Measurements from ENCODE around the gene RFC2.
A peak's percentile ranks its signal among the peaks of the same experiment; 100 is the strongest.
"Not testable (repeated sequence)": the region's sequence is repeated elsewhere in the genome, so short reads cannot be mapped to it uniquely, and the experiment has no call there.

RFC2 gene

DNA sequence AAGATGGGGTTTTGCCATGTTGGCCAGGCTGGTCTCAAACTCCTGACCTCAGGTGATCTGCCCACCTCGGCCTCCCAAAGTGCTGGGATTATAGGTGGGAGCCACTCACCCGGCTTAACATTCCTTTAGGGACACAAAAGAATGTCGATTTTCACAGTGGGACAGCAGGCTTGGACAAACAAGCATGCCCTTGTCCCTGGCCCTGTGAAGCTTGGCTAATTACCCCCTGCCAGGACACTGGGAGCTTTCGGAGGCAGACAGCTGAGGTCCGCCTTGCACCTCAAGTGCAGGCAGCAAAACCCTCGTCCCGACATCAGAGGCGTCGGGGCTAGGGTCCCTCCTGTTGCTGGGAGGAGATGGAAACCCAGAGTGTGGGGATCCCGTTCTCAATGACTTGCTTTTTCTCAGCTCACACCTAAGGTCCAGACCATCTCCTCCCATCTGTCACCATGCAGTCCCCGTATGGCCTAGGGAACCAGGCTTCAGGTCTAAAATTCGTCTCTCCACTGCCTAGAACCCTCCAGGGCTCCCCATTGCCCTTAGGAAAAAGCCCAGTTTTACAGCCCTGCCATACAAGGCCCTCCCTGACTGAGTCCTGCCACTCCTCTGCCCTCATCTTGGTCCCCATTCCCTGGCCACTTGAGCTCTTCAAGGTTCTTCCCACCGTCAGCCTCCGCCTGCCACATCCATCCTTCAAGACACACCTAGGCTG is 28.7 kb upstream of the RFC2 start:
- DNase-seq: no peak

DNA sequence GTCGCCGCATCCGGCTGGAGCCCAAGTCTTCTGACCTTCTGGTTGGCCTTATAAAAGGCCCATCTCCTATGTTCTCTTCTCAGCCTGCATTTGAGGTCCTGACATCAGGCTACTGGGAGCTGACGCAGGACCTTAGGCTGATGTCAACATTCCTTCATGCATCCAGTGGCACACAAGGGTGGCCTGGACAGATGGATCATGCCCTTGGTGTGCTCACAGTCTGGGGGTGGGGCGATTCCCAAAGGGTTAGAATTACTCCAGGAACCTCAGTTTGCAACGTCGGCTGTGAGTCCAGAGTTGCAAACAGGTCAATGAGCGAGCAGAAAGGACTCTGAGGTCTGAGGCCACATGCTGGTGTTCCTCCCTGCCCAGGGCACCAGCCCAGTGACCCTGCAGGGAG is 26.8 kb upstream of the RFC2 start:
- DNase-seq: no peak

DNA sequence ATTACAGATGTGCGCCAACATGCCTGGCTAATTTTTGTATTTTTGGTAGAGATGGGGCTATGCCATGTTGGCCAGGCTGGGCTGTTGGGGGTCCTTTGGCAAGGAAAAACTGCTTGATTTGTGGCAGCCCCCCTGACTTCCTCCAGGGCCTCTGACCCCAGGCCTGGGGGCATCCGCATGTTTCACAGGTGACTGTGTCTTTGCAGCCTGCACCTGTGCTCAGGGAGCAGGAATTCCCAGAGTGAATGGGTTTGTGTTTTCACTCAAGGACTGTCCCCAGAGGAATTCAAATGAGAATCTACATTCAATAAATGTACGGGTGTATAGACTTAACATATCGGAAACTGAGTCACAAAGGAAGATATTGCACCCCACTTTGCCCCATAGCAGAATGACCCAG is 23.4 kb upstream of the RFC2 start:
- no peak for DNase-seq

DNA sequence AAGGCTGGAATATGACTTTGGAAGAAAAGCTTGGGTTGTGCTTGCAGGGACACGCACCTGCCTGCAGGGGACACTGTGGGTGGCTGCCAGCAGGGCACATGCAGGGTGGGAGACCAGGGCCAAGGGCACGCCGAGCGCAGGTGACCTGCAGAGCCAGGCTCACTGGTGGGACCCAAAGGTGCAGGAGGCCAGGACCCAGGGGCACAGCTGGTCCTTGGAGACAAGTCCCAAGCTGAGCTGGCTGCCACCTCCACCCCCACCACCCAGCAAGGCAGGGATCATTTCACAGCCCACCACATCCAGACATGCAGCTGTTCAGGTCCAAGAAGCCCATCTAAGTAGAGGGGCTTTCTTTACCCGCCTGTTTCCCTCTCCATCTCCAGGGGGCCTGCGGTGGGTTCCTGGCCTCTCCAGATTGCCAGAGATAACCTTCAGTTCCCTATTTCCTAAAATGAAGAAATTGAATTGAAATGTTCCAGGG is 21.2 kb upstream of the RFC2 start:
- DNase-seq: no peak

DNA sequence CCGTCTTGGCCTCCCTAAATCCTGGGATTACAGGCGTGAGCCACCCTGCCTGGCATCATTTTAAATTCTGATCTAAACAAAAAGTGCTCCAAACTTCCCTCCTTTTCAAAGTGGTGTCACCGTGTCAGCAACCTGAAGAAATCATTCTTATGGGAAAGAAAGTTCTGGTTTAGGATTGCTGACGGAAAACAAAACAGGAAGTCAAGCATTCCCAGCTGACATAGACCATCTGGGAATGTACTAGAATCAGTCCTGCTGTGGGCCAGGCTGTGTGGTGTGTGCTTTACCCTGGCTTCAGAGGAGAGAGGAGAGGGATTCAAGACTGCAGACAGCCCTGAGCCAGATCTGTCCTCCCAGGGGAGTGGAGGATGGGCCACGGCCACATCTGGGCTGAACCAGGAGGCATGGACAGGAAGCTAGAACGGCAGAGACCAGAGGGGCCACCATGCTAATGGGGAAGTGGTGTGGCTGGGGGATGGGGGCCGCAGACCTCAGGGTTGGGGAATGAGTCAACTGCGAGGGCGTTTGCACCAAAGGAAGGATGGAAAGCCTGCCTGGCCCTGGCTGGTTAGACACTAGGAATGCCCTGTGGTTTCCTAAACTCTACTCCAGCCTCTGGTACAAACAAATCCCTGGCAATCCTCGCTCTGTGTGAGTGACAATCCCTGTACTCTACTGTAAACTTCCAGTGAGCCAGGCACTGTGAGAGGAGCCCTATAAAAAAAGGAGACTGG is 18.3 kb upstream of the RFC2 start:
- DNase-seq: peak; percentile 64

DNA sequence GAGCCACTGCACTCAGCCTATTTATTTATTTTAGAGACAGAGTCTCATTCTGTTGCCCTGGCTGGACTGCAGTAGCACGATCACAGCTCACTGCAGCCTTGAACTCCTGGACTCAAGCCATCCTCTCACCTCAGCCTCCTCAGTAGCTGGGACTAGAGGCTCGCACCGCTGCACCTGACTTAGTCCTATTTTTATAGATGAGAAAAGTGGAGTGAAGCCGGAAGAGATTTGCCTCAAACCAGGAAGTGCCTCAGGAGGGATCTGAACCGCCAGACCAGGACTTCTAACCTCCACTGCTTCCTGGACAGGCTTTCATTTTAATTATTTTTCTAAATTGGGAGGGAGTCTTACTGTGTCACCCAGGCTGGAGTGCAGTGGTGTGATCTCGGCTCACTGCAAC is 17.5 kb upstream of the RFC2 start:
- DNase-seq: no peak

DNA sequence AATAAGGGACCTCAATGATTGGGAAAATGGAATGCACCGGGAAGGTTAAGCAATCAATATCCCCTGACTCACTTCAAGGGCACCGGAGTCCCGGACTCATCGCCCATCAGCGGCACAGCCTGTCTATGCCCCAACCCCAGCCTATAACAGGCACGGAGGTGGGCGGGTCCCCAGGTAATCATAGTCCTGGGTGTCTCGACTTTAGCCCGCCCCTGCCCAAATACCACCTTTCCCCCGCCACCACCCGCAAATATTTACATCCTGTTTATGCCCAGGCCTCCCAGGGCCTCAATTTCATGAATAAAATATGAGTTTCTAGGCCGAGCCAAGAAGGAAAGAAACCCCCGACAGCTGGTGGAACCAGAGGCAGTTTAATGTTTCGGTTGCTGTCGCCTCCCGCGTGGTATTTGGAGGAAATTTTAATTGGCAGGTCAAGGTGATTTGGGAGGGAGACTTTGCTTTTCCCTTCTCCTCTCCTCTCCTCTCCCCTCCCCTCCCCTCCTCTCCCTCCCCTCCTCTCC is 15.6 kb upstream of the RFC2 start:
- peak; percentile 56 for DNase-seq

DNA sequence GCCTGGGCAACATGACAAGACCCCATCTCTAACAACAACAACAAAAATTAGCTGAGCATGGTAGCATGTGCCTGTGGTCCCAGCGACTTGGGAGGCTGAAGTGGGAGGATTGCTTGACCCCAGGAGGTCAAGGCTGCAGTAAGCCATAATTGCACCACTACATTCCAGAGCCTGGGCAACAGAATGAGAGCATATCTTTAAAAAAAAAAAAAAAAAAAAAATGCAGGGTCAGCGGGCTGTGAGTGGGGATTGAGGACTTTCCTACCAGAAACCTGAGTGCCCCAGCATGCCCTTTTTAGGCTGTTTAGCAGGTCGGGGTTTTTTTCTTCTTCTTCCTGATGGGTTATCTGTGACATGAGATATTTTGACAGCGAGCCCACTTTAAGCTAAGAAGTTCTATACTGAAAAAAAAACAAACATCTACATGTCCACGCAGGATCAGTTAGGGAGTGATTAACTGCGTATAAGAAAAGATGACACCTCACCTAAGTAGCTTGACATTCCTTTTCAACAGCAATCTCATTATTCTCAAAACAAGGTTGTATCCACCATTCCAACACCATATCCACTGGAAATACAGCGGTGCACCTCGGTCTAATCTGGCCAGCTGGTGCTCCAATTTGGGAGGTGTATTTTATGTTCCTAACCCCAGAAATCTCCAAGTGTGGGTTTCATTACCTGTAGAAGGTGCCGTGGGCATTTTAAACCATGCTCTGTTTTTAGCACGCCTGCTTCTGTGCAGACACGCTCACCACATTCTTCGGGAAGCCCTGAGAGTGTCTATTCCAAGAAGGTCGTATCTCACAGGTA is 13.8 kb upstream of the RFC2 start:
- DNase-seq: no peak

DNA sequence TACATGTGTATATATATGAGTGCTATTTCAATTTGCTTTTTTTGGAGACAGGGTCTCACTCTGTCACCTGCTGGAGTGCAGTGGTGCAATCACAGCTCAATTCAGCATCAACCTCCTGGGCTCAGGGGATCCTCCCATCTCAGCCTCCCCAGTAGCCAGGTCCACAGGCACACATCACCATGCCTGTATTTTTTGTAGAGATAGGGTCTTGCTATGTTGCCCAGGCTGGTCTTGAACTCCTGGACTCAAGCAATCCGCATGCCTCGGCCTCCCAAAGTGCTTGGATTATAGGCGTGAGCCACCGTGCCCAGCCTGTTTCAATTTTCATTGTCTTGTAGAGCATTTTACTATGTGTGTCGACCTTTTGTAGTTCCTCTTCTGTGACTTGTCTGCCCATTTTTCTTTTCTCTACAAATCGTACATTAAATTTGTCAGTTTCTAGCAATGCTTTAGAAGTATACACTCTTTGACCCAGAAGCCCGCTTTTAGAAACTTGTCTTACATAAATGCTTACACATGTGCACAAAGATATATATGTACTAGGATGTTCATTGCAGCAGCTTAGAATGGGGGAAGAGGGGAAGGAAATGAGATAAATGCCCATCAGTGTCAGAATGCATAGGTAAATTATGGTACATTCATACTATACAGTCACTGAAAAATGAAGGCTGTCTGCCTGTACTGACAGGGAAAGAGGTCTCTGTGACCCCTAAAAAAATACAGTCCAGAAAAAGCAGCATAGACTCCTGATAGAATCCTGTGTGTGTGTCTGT is 12.2 kb upstream of the RFC2 start:
- no peak for DNase-seq

DNA sequence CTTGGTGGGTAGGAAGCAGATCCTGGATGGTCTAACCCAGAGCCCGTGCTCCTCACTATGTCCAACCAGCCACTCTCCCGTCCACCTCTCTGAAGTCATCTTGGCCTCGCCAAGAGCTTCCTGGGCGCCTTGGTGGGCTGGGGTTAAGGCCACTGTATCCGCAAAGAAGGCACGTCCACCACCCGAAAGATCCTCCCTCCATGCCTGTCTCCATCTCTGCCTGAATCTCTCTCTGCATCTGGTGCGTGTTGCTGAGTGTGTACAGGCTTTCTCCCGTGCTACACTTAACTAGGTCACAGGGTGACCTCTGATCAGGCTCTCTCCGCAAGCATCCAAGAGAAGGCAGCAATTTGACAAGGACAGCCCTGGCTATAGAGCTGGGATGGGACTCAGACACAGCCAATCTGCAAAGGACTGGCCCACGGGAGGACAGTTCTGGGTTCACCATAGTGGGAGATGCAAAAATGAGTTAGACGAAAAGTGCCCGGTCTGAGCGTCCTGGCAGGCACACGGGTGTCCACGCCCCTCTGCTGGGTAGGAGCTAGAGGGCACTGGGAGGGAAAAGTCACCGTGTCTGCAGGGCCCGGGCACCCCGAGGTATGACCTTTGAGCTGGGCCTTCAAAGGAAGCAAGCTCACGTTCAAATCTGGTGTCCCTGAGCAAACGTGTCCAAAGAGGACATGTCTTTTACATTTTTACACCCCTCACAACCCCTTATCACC is 9.4 kb upstream of the RFC2 start:
- no peak for DNase-seq

DNA sequence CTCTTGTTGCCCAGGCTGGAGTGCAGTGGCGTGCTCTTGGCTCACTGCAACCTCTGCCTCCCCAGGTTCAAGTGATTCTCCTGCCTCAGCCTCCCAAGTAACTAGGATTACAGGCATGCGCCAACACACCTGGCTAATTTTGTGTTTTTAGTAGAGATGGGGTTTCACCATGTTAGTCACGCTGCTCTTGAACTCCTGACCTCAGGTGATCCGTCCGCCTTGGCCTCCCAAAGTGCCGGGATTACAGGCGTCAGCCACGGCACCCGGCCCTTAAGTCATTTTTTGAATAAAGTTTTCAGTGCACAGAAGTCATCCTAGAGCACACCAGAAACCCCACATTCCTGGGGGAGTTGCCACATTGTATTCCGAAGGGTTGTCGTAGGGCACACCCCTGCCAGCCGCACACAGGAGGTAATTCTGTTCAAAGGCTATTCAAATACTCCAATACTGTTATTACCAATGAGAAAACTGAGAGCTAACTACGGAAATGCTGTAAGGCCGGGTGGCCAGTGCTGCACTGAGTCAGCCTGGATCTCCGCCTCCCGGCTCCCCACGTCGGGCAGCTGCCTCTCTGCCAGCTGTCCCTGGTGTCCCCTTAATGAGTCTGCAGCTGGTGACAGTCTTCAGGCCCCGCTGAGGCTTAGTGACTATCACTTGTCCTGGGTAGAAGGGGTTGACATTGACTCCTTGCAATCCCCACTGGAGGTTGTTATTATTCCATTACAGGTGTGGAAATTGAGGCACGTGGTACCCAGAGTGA is 8.6 kb upstream of the RFC2 start:
- no peak for DNase-seq

DNA sequence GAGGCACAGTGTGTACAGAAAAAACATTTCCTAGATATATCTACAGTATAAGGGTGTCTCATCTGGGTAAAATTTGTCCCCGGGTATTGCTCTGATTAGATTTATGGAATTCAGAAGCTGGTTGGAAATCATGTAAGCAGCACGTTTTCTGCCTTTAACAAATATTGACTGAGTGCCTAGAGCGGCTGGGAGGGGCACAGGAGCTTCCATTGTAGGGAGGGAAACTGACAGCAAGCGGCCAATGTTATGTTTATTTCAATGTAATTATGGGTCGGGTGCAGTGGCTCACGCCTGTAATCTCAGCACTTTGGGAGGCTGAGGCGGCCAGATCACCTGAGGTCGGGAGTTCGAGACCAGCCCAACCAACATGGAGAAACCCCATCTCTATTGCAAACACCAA is 4.4 kb upstream of the RFC2 start:
- no peak for DNase-seq

DNA sequence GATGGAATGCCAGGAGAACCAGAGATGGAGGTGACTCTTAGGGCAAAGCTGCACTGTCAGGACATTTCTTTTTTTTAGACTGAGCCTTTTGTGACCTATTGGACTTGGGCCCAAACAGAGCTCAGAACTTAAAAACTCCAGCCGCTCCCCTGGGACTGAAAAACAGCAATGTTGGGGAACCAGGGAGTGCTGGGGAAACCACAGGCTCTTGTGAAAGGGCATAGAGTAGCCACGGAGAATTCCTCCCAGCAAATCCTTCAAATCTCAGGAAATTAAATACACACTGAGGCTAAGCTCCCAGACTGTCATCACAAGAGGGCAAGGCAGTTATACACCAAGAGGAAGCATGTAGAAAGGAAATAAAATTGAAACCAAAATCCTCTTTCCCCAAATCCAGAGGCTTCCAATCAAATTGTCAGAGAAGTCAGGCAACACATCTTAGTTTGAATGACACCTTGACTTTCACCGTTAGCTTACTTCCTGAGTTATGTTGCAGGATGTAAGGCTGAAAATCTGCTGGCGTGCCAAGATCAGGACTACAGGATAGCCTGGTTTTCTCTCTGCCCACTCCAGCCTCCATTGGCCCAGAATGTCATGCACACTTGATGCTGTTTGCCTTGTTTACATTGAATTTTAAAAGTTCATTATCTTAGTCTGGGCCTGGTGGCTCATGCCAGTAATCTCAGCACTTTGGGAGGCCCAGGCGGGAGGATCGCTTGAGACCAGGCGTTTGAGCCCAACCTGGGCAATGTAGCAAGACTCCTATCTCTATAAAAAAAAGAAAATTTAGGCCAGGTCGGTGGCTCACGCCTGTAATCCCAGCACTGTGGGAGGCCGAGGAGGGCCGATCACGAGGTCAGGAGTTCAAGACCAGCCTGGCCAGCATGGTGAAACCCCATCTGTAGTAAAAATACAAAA is 2.6 kb upstream of the RFC2 start:
- DNase-seq: no peak

DNA sequence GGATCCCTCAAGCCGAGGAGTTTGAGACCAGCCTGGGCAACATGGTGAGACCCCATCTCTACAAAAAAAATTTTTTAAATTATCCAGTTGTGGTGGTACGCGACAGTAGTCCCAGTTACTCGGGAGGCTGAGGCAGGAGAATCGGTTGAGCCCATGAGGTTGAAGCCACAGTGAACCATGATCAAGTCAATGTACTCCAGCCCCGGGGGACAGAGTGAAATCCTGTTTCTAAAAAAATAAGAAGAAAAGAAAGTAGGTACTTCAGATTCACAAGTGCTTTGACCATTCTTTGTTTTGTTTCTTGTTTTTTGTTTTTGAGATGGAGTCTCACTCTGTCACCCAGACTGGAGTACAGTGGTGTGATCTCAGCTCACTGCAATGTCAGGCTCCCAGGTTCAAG is 1.3 kb upstream of the RFC2 start:
- DNase-seq: not testable (repeated sequence)

DNA sequence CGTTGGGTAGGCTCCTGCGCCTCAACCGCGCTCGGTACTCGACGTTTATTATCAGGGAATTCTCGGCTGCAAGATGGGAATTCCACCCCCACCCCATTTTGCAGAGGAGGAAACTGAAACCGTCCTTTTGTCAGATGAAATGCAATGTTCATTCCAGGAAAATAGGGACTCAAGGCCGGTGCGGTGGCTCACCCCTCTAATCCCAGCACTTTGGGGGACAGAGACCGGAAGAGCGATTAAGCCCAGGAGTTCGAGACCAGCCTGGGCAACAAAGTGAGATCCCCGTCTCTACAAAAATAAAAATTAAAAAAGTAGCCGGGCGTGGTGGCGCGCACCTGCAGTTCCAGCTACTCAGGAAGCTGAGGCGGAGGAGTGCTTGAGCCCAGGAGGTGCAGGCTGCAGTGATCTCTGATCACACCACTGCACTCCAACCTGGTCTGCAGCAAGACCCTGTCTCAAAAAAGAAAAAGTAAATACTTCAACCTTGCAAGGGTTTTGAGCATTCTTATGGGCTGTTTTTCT is 720 bp upstream of the RFC2 start:
- DNase-seq: peak; percentile 13

DNA sequence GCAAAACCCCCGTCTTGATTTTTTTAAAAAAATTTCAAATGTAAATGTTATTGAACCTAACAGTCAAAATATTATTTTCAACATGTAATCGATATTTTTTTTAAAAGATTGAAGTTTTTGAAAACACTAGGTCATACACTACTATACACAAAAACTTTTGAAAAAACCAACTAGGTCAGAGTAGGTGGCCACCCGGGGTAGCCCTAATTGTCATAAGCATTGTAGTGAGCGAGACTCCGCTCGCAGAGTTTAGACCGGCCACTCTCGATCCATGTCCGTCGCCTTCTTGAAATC is 417 bp downstream of the RFC2 start:
- no peak for DNase-seq

DNA sequence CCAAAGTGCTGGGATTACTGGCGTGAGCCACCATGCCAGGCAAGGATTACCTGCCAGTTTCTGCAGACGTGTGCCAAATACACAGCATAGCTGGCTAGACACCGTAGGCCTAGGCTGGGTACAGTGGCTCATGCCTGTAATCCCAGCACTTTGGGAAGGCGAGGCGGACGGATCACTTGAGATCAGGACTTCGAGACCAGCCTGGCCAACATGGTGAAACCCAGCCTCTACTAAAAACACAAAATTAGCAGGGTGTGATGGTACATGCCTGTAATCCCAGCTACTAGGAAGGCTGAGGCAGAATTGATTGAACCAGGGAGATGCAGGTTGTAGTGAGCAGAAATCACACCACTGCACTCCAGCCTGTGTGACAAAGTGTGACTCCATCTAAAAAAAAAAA is 868 bp downstream of the RFC2 start:
- DNase-seq: no peak

DNA sequence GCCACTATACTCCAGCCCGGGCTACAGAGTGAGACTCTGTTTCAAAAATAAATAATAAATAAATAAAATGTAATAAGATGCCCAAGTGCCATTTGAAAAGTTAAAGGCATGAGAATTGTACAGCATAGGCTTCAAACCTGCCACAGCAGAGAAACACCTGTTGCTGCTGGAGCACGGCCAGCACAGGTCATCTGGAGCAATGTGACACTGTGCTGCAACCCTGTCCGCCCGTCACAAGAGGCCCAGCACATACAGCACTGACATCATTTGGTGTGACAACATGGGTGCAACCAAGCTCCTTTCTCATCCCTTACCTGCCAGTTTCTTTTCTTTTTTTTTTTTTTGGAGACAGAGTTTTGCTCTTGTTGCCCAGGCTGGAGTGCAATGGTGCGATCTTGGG is 1.3 kb downstream of the RFC2 start:
- no peak for DNase-seq

DNA sequence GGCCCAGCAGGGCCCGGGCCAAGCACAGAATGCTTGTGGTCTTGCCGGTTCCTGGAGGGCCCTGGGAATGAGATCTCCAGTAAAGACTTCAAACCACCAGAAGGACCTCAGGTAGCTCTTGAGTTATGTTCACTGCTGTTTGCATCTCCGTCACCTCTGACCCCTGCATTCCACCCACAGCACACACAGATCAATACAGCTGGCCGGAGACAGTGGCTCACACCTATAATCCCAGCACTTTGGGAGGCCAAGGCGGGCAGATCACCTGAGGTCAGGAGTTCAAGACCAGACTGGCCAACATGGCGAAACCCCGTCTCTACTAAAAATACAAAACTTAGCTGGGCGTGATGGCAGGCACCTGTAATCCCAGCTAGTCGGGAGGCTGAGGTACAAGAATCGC is 5.1 kb downstream of the RFC2 start:
- not testable (repeated sequence) for DNase-seq

DNA sequence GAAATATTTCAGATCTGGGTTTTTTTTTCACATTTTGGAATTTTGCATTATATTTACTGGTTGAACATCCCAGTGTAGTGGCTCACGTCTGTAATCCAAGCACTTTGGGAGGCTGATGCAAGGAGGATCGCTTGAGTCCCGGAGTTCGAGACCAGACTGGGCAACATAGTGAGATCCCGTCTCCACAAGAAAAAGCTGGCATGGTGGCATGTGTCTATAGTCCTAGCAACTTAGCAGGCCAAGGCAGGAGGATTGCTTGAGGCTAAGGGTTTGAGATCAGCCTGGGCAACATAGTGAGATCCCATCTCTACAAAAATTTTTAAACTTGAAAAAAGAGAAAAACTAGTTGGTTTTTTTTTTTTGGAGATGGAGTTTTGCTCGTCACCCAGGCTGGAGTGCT is 6.0 kb downstream of the RFC2 start:
- DNase-seq: no peak

Measured in activated CD4-positive, alpha-beta T cell treated with anti-CD3 and anti-CD28 coated beads, Interleukin-2, Interleukin-6, amounts not matched to agents 100 ng/mL and 50 ng/mL, durations not matched to agents 16 hours and 8 hours (primary cell).